ENCODE data around the gene CGAS. TPM values are rescaled to one million over a fixed set of nuclear protein-coding genes. Genes with fewer than 3 reads are reported as not detected.
A peak's percentile ranks its signal among the peaks of the same experiment; 100 is the strongest.

CGAS gene
- total and polyA plus RNA-seq, 9 of the 15 experiments (the other 6 are each of a cell fraction or from before 2014, with no cell fraction given): 0.01 to 0.32 (median 0.06) TPM; not detected in 2

- no peak for TF ChIP-seq ZBTB40 (IDR thresholded peaks at IDR 0.05)
- TF ChIP-seq ZBTB40 (CRISPR knock-in tag; IDR thresholded peaks at IDR 0.05): no peak
- TF ChIP-seq POU5F1 (IDR thresholded peaks at IDR 0.05; ENCODE audit: borderline replicate concordance, low read depth, low read length, partially characterized antibody): no peak
- TF ChIP-seq ZNF23 (CRISPR knock-in tag; IDR thresholded peaks at IDR 0.05): no peak
- TF ChIP-seq ZNF280B (CRISPR knock-in tag; IDR thresholded peaks at IDR 0.05): no peak
- no peak for TF ChIP-seq POLR2B (IDR thresholded peaks at IDR 0.05; ENCODE audit: low read depth, partially characterized antibody)
- peak; percentile 54 for TF ChIP-seq POLR2H (tag; IDR thresholded peaks at IDR 0.05; ENCODE audit: low read depth)
- TF ChIP-seq CEBPB (tag; IDR thresholded peaks at IDR 0.05): peak; percentile 98
- TF ChIP-seq SMARCA5 (IDR thresholded peaks at IDR 0.05): no peak
- no peak for TF ChIP-seq CTCFL (IDR thresholded peaks at IDR 0.05; ENCODE audit: borderline replicate concordance, insufficient read depth, low read depth, low read length, poor library complexity, severe bottlenecking)
- TF ChIP-seq TAL1 (IDR thresholded peaks at IDR 0.05): 0 out of 2 replicates have a peak, but pooled peaks have one; percentile 14
- TF ChIP-seq NFIX (CRISPR knock-in tag; IDR thresholded peaks at IDR 0.05; ENCODE audit: low read depth): no peak
- no peak for TF ChIP-seq EGR1 (conservative IDR thresholded peaks at IDR 0.05)
- TF ChIP-seq TOE1 (IDR thresholded peaks at IDR 0.05; ENCODE audit: borderline replicate concordance): no peak
- no peak for TF ChIP-seq TOE1 (CRISPR knock-in tag; IDR thresholded peaks at IDR 0.05; ENCODE audit: borderline replicate concordance, low read depth)
These were observed 4.0 kb upstream of the CGAS start (continued) for GRCh38 chr6:73455865-73456629.

Data from K562 (cell line).